Chondrocyte (in vitro differentiated cells): ENCODE data around the gene ASCC2. TPM values are rescaled to one million over a fixed set of nuclear protein-coding genes. Genes with fewer than 3 reads are reported as not detected.

Experiments used
- DNase-seq: peaks from one replicate; pipeline ENCODE4 v3.0.0; 2021; ENCODE audit warnings: mixed read lengths, low spot score
- H3K27ac Mint-ChIP-seq: one replicate; pipeline ENCODE4 v1.8.0; 2021; ENCODE audit warnings: mild to moderate bottlenecking, moderate library complexity, mixed read lengths; ENCODE audit not compliant: unreplicated experiment
- H3K27me3 Mint-ChIP-seq: 2 replicates; pipeline ENCODE4 v1.8.0; 2021; ENCODE audit warnings: low read depth, mixed read lengths
- H3K36me3 Mint-ChIP-seq: 2 replicates; pipeline ENCODE4 v1.8.0; 2021; ENCODE audit warnings: low read depth, mixed read lengths
- H3K4me1 Mint-ChIP-seq: 2 replicates; pipeline ENCODE4 v1.8.0; 2021; ENCODE audit warnings: low read depth, mild to moderate bottlenecking, mixed read lengths
- H3K4me3 Mint-ChIP-seq: one replicate; pipeline ENCODE4 v1.8.0; 2021; ENCODE audit warnings: mild to moderate bottlenecking, moderate library complexity, mixed read lengths; ENCODE audit not compliant: unreplicated experiment
- H3K9me3 Mint-ChIP-seq: 2 replicates; pipeline ENCODE4 v1.8.0; 2021; ENCODE audit warnings: low read depth, mixed read lengths
- total RNA-seq: library from RNA; stranded (reverse); gene quantifications from 3 replicates; pipeline ENCODE4 v1.2.1, GENCODE V29; 2021
- TF ChIP-seq, protein P1 (sequence below): fragments of 200-600 bp; sonication (generic); IDR thresholded peaks from 2 replicates; pipeline ENCODE4 v1.5.0; 2021; ENCODE audit warnings: antibody characterized with exemption, mild to moderate bottlenecking, moderate library complexity

Gene ASCC2
- total RNA-seq, 1 donor from 2014 or later: 43.2 TPM

DNA sequence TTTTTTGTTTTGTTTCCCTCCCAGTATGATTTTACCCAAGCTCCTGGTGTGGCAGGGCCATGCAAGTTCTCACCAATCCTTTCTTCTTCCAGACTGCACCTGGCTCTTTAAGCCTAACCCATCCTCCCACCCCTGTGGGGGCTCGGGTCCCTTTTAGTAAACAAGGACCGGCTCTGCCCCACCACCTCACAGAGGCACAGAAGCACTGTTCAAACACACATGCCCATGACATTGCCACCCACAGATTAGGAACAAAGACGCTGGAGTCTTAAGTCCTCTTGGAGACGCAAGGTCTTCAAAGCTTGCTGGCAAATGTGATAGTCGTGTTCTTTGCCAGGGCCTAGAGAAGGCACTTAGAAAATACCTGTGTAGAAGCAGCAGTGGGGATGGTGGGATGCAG is 52.0 kb downstream of the ASCC2 start:
- H3K27ac Mint-ChIP-seq: no peak overlapping the region

DNA sequence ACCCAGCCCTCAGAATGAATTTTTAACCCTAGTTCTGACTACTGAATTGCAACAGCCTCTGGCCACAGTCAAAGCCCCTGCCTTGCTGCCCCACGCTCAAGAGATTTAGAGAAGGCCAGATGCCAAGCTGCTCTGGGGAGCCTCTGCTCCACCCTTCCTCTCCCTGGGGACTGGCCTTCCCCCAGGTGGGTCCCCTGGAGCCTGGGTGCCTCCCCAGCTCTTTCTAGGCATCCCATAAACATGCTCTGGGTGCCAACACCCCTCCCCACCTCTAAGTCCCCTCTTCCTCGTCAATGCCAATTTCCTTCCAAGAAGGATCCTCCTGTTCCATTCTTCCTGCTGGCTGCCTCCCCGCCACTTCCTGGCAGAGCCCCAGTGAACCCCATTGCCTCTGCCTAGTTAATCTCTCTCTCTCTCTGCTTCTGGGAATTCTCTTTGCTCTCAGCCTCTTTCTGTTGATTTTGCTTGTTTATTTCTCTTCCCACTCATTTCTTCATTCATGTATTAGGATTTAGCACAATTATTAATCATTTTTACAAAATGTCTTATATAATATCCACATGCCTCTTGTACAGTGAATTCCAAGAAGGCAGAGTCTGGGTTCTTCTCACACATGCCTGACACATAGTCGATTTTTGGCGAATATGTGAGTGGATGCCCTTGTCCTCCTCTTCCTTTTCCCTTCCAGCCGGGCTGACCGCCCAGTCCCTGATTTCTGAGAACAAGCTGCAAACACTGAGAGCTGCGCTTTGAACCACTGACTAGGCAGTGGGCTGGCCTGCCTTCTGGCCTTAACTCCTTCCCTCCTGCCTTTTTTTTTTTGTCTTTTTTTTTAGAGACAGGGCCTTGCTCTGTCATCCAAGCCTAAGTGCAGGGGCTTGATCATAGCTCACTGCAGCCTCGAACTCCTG is 53.4 kb downstream of the ASCC2 start:
- H3K4me3 Mint-ChIP-seq: no peak overlapping the region
- H3K36me3 Mint-ChIP-seq: peaks cover 16% of the 10 kb centered on the region
- no peak overlapping the region for H3K27ac Mint-ChIP-seq
- no peak for DNase-seq
- no peaks in the 10 kb centered on the region for H3K27me3 Mint-ChIP-seq
- TF ChIP-seq, protein P1, sequence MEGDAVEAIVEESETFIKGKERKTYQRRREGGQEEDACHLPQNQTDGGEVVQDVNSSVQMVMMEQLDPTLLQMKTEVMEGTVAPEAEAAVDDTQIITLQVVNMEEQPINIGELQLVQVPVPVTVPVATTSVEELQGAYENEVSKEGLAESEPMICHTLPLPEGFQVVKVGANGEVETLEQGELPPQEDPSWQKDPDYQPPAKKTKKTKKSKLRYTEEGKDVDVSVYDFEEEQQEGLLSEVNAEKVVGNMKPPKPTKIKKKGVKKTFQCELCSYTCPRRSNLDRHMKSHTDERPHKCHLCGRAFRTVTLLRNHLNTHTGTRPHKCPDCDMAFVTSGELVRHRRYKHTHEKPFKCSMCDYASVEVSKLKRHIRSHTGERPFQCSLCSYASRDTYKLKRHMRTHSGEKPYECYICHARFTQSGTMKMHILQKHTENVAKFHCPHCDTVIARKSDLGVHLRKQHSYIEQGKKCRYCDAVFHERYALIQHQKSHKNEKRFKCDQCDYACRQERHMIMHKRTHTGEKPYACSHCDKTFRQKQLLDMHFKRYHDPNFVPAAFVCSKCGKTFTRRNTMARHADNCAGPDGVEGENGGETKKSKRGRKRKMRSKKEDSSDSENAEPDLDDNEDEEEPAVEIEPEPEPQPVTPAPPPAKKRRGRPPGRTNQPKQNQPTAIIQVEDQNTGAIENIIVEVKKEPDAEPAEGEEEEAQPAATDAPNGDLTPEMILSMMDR: no peak
- H3K4me1 Mint-ChIP-seq: peaks cover 16% of the 10 kb centered on the region
- H3K9me3 Mint-ChIP-seq: no peaks in the 10 kb centered on the region

More for the DNA sequence above, 52.0 kb downstream of the ASCC2 start:
- no peaks in the 10 kb centered on the region for H3K9me3 Mint-ChIP-seq
- H3K36me3 Mint-ChIP-seq: peaks cover 20% of the 10 kb centered on the region
- TF ChIP-seq, protein P1: no peak
- DNase-seq: no peak
- H3K4me3 Mint-ChIP-seq: no peak overlapping the region
- H3K4me1 Mint-ChIP-seq: peaks cover 8% of the 10 kb centered on the region
- H3K27me3 Mint-ChIP-seq: no peaks in the 10 kb centered on the region

DNA sequence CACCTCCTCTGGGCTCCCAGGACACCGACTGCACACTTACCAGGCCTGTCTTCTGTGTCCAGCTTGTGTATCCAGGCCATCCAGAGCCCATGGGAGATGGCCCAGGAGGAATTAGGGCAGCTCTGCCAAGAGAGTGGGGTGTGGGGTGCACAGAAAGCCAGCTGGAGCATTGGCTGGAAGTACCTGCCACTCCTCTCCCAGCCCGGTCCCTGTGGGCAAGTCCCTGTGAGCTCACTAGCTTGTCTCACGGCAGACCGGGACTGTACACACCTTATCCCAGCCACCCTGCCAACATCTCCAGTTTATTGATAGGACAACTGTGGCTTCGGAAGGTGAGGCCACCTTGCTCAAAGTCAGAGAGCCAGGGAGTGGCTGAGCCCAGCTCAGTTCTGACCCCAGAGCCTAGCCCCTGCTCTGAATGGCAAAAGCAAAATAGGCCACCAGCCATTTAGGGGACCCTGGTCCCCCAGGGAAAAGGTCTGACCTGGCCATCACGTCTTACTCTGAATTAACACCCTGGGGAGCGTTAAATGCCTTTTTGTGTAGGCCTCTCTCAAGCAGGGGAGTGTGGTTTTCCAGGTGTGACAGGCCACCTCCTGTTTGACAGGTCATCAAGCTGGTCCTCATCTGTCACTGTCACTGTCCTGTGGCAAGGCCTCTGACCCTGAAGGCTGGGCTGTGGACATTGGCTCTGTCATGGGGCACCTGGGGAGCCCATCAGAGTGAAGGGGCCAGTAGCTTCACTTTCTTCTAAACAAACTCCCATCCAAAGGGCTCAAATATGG is 55.8 kb downstream of the ASCC2 start:
- Mint-ChIP-seq H3K4me1 (peaks cover 27% of the 10 kb centered on the region), H3K4me3 (no peak overlapping the region)
- DNase-seq: no peak

DNA sequence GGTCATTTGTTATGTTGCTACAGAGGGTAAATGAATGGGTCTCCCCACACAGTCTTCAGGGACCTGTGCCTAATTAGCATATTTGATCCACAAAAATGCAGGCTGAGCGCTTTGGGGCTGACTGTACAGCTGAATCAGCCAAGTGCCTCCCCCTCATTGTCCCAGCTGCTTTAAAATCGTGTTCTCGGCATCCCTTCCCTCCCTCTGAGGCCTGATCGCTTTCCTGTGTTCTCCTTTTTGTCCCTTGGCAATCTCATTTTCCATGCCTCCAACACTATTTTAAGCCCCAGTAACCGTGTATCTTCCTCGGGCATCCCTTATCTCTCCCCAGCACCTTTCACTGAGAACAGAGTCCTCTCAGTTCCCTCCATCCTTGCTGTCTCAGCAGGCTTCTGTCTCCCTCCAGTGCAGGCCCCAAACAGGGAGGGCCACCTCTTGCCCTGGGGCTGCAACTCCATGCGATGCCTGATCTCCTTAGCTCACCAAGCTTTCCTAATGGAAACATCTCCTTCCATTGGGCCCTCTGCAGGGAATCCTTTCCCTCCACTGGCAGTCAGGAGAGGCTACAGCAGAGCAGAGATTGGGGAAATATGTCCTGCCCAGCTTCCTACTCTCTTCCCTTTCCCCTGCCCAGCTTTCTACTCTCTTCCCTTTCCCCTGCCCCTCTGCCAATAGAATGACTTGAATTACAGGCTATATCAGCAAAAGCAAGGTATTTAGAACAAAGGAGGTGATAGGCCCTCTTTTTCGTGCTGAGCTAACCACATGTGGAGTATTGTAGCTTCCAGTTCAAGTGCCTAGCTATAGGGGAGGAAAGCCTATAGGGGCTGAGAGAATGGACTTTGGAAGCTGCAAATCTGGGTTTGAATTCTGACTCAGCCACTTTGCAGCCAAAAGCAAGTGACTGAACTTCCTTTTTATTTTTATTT is 57.1 kb downstream of the ASCC2 start:
- no peaks in the 10 kb centered on the region for H3K9me3 Mint-ChIP-seq
- DNase-seq: no peak
- H3K4me1 Mint-ChIP-seq: peaks cover 27% of the 10 kb centered on the region
- no peak overlapping the region for H3K4me3 Mint-ChIP-seq
- no peaks in the 10 kb centered on the region for H3K27me3 Mint-ChIP-seq
- peak overlapping the region; percentile 79 for H3K27ac Mint-ChIP-seq
- TF ChIP-seq, protein P1: no peak
- no peaks in the 10 kb centered on the region for H3K36me3 Mint-ChIP-seq

More for the DNA sequence above, 55.8 kb downstream of the ASCC2 start:
- Mint-ChIP-seq H3K9me3 (no peaks in the 10 kb centered on the region), H3K27me3 (no peaks in the 10 kb centered on the region), H3K36me3 (no peaks in the 10 kb centered on the region), H3K27ac (no peak overlapping the region)
- TF ChIP-seq, protein P1: no peak
